ENCODE data around the gene ABHD16B.

DNA sequence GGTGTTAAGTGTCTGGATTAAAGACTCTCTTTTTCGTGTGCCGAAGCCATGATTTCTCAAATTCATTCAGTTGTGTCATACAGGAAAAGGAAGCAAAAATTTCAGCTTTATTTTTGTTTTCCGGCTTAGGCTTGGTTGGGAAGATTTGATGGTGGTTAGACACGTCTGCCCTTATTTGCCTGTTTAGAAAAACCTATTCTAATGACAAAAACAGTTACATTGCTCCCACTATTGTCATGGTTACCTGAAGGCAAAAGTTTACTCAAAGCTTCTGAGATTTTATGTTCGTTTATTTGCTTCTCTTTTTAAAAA, 34.6 kb downstream of the ABHD16B start:
- TF ChIP-seq, protein P1, sequence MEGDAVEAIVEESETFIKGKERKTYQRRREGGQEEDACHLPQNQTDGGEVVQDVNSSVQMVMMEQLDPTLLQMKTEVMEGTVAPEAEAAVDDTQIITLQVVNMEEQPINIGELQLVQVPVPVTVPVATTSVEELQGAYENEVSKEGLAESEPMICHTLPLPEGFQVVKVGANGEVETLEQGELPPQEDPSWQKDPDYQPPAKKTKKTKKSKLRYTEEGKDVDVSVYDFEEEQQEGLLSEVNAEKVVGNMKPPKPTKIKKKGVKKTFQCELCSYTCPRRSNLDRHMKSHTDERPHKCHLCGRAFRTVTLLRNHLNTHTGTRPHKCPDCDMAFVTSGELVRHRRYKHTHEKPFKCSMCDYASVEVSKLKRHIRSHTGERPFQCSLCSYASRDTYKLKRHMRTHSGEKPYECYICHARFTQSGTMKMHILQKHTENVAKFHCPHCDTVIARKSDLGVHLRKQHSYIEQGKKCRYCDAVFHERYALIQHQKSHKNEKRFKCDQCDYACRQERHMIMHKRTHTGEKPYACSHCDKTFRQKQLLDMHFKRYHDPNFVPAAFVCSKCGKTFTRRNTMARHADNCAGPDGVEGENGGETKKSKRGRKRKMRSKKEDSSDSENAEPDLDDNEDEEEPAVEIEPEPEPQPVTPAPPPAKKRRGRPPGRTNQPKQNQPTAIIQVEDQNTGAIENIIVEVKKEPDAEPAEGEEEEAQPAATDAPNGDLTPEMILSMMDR (IDR thresholded peaks at IDR 0.05) = no peak
- no peak for TF ChIP-seq EZH2 (IDR thresholded peaks at IDR 0.05; ENCODE audit: borderline replicate concordance, insufficient read depth, low read depth, low read length, poor library complexity, severe bottlenecking)
